Activated naive CD4-positive, alpha-beta T cell treated with Interleukin-2 at 50 U/mL for 16 hours (primary cell): ENCODE measurements around the gene CMKLR1.

Experiments
- DNase-seq: peaks from one replicate; pipeline ENCODE4 v3.0.0-alpha.2; 2020

The CMKLR1 gene

GRCh38 chr12:108333898-108334699 is 5.0 kb downstream of the CMKLR1 start:
- no peak for DNase-seq

DNA sequence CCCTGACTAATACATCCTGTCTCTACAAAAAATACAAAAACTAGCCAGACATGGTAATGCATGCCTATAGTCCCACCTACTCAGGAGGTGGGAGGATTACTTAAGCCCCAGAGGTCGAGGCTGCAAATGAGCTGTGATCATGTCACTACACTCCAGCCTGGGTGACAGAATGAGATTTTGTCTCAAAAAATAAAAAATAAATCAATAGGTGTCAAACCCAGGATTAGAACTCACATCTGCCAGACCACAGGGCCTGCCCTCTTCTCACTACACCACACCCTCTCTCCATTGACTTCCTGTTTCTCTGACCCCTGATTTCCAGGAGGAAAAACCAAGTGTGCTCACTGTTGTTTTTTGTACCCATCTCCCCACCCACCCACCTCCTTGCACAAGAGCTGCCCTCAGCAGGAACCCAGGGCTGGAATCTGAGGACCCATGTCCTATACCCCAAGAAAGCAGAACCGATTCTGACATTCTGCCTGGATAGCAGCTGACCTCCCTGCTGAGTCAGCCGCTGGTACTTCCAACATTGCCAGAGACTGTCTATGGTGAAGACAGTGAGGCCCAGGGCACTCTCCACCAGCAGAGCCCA is 6.2 kb downstream of the CMKLR1 start:
- DNase-seq: no peak

- DNase-seq: no peak
Observed at GRCh38 chr12:108328420-108328819, 10.7 kb downstream of the CMKLR1 start.

DNA sequence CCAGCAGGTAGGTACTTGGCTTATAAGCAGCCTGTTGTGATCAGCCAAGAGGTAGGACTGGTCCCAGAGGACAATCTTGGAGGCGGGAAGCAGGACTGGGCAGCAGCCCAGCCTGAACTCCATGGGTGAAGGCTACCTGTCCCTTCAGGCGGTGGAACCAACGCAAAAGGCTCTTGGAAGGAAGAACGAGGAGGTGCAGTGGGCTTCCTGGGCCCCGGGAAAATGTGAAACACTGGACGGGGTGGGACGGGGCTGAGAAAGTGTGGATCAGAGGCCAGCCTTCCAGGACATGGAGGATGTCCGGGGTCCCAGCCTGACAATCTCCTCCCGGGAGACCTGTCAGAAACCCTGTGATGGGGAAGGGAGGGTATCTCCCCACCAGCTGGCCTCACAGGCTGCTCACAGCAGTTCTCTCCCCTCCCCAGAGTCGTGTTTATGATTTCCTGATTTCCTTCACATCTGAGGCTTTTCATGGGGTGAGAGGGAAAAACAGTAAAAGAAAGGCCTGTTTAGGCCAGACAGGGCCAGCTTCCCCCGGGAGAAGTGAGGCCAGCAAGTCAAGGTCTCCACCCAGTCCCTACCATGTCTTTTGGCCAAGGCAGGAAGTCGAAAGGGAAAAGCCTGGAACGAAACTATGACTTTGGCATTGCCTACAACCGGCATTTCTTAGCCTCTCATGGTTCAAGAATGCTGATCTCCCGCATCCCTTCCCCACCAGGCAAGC is 11.3 kb downstream of the CMKLR1 start:
- no peak for DNase-seq

GRCh38 chr12:108326254-108326750 is 12.8 kb downstream of the CMKLR1 start:
- DNase-seq: no peak

GRCh38 chr12:108325549-108325948 is 13.6 kb downstream of the CMKLR1 start:
- no peak for DNase-seq

- no peak for DNase-seq
Observed at GRCh38 chr12:108325018-108325358, 14.1 kb downstream of the CMKLR1 start.

GRCh38 chr12:108324351-108325017 is 14.6 kb downstream of the CMKLR1 start:
- no peak for DNase-seq

GRCh38 chr12:108323581-108323980 is 15.5 kb downstream of the CMKLR1 start:
- no peak for DNase-seq

DNA sequence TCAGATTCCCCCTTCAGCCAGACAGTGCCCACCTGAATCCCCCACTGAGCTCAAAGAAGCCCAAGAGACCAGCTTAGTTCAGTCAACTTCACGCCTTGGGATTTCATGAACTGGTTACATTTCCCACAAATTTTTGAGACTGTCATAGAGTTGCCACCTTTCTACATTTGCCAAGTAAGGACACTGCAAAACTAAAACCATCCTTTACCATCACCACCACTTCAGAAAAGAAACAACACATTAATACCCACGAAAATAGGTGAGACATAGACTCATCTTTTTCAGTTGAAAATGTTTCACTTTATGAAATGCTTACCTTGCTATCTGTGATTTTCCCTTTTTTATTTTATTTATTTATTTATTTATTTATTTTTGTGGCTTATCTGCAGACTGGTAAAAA is 16.1 kb downstream of the CMKLR1 start:
- no peak for DNase-seq

- DNase-seq: no peak
Observed at GRCh38 chr12:108321688-108322087, 17.4 kb downstream of the CMKLR1 start.

- DNase-seq: no peak
Observed at GRCh38 chr12:108320507-108321293, 18.4 kb downstream of the CMKLR1 start.

DNA sequence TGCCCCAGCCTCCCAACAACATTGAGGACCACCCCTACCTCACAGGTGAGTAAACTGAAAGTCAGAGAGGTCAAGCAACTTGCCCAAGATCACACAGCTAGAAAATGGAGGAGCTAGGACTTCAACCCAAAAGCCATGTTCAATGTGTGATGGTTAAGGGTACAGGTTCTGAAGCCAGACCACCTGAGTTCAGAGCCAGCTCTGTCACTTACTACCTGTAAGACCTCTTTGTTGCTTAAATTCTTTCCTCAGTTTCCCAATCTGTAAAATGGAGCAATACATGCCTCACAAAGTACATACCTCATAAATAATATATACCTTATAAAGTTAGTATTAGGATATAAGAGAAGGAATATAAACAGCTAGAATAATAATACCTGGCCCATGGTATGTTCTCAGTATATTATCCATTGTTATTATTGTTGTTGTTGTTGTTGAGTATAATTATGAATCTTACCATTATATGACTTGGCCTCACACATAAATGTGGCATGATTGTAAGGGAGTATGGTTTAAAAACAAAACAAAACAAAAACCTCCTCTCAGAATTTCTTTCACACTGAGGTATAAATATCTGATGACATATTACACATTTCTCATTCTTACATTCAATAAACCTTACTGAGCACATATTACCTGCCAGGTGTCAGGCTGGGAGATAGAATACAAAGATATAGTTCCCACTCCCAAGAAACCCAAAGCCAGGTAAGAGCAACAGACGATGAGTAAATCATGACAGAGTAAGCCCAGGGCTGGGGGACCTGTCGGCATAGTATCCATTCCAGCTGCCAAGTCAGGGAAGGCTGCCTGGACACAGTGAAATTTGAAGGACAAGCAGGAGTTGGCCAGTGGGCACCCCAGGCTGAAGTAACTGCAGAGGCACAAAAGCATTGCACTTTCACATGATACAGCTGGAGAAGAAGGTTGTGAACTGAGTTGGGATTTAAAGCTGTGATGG is 19.6 kb downstream of the CMKLR1 start:
- no peak for DNase-seq

DNA sequence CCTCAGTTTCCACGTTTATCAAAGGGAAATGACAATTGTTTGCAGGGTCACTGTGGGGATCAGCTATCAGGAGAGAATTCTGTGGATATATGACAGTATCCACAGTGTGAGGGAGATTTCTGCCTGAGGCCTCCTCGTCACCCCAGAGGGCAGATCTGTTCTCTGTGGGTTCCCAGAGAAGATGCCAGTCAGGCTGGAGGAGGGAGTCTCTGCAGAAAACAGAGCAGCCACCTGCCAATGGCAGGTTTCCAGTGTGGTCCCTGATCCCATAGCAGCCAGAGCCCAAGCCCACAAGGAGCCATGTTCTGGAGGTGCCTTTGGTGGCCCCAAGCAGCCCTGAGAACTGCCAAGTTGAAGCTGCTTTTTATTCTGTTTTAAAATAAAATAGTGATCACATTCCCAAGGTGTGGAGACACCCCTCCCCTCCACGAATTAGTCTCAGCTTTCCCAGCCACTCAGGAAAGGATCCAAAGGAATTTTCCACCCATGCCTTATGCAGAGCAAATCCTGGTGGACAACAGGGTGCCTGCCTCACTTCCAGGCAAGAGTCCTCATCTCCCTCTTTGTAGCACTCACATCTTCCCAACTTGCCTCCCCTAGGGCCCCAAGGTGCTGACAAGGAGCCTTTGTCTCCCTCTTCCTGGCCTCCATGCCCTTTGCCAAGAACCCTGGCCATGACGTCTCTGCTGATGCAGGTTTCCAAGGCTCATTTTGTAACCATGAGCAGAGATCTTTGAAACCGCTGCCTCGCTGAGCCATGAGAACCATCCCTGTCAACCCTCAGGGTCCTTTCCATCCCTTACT is 20.4 kb downstream of the CMKLR1 start:
- DNase-seq: no peak

- DNase-seq: no peak
Observed at GRCh38 chr12:108317308-108318234, 21.5 kb downstream of the CMKLR1 start.

GRCh38 chr12:108316176-108317086 is 22.7 kb downstream of the CMKLR1 start:
- no peak for DNase-seq

GRCh38 chr12:108315486-108316105 is 23.5 kb downstream of the CMKLR1 start:
- DNase-seq: no peak
